GM12878 (cell line): ENCODE results near the gene ADCK1. TPM values are rescaled to one million over a fixed set of nuclear protein-coding genes. Genes with fewer than 3 reads are reported as not detected.

Source experiments
- ATAC-seq: fragments of 200-7000 bp; cut with Tn5 transposase; 3 replicates; pipeline ENCODE4 v1.9.1; 2020; ENCODE audit warnings: mild to moderate bottlenecking, moderate library complexity
- BruUV-seq: library from RNA; stranded (reverse); fragments of 400-500 nt; replicated peaks from 2 replicates; lab custom pipeline; 2021; lab: Mats Ljungman, UMichigan
- CTCF ChIA-PET: fragments of 300-600 bp; sonication (Branson Sonifier 250); formaldehyde crosslinking; extraction: SDS; loops from one replicate; lab custom pipeline; 2021; ENCODE audit warnings: inconsistent platforms; lab: Yijun Ruan, JAX
- POLR2A ChIA-PET: fragments of 350-600 bp; formaldehyde crosslinking; extraction: SDS; loops from one replicate; lab custom pipeline; 2021; ENCODE audit warnings: inconsistent platforms; lab: Charles Lee
- RAD21 ChIA-PET: fragments of 300-600 bp; sonication (Branson Sonifier 250); formaldehyde crosslinking; loops from one replicate; lab custom pipeline; 2023; ENCODE audit warnings: antibody characterized with exemption; ENCODE audit not compliant: unreplicated experiment; lab: Charles Lee
- SMC1A ChIA-PET: fragments of 300-600 bp; sonication (Branson Sonifier 250); formaldehyde crosslinking; loops from one replicate; lab custom pipeline; 2023; ENCODE audit not compliant: unreplicated experiment, uncharacterized antibody; lab: Charles Lee
- DNase-seq: peaks from one replicate; pipeline ENCODE4 v3.0.0-alpha.2; 2011; ENCODE audit warnings: low read depth, low spot score
- FAIRE-seq: peaks from 3 replicates; lab custom pipeline; 2011; peaks lifted over from hg19 to GRCh38; lab: Jason Lieb, UNC
- H2AFZ ChIP-seq: 2 replicates; pipeline ENCODE4 v1.6.0; 2011; ENCODE audit warnings: low read depth, low read length, control low read depth; ENCODE audit not compliant: control insufficient read depth
- H3K27ac ChIP-seq: 2 replicates; pipeline ENCODE4 v1.5.1; 2011; ENCODE audit warnings: control low read depth; ENCODE audit not compliant: control insufficient read depth, insufficient read depth
- H3K27me3 ChIP-seq, 2 experiments: replicated peaks in 1 of 2; 2 replicates each; pipeline versions ENCODE4 v1.6.0 to v1.6.1; 2011; ENCODE audit warnings: low read length in 1 of 2; ENCODE audit not compliant: control insufficient read depth in 2 of 2, insufficient read depth in 2 of 2
- H3K36me3 ChIP-seq, 2 experiments: 2 replicates each; pipeline ENCODE4 v1.5.1; 2011; ENCODE audit warnings: low read length in 1 of 2; ENCODE audit not compliant: control insufficient read depth in 2 of 2, insufficient read depth in 2 of 2
- H3K4me1 ChIP-seq: 2 replicates; pipeline ENCODE4 v1.6.1; 2011; ENCODE audit warnings: mild to moderate bottlenecking, low read length, moderate library complexity, mixed read lengths; ENCODE audit not compliant: control insufficient read depth, insufficient read depth
- H3K4me2 ChIP-seq: 2 replicates; pipeline ENCODE4 v1.6.0; 2011; ENCODE audit warnings: control low read depth; ENCODE audit not compliant: control insufficient read depth, insufficient read depth
- H3K4me3 ChIP-seq: fragments of 200-600 bp; sonication (generic); 2 replicates; pipeline ENCODE4 v1.5.1; 2016
- H3K79me2 ChIP-seq: 2 replicates; pipeline ENCODE4 v1.6.0; 2011; ENCODE audit warnings: low read length; ENCODE audit not compliant: control insufficient read depth, insufficient read depth
- H3K9ac ChIP-seq: 2 replicates; pipeline ENCODE4 v1.8.0; 2011; ENCODE audit warnings: low read length, control low read depth, mixed read lengths; ENCODE audit not compliant: control insufficient read depth, insufficient read depth
- H3K9me3 ChIP-seq: replicated peaks from 3 replicates; pipeline ENCODE4 v1.5.1; 2011; ENCODE audit warnings: mild to moderate bottlenecking, low read length; ENCODE audit not compliant: control insufficient read depth, insufficient read depth
- H4K20me1 ChIP-seq: 2 replicates; pipeline ENCODE4 v1.6.0; 2011; ENCODE audit not compliant: control insufficient read depth, insufficient read depth
- ZBTB40 ChIP-seq: fragments of 450-650 bp; IDR thresholded peaks from 2 replicates; pipeline ENCODE4 v1.6.1; 2016; ENCODE audit warnings: mild to moderate bottlenecking, moderate library complexity, borderline replicate concordance
- WGBS: methylation state at CpG from one replicate; pipeline ENCODE4 v1.1.6; 2016; ENCODE audit warnings: low lambda C conversion rate; ENCODE audit not compliant: insufficient replicate concordance, insufficient coverage; ENCODE audit errors: missing lambda C conversion rate; 5-methylcytosine and 5-hydroxymethylcytosine counted together
- in situ Hi-C: fragments of 300-500 bp; cut with MboI; formaldehyde crosslinking; loops from 9 replicates; pipeline ENCODE4 v1.14.3; 2018; ENCODE audit warnings: mixed read lengths
- intact Hi-C: fragments of 100-400 bp; cut with micrococcal nuclease; formaldehyde crosslinking; loops from one replicate; pipeline ENCODE4 v1.14.2; 2022; ENCODE audit not compliant: unreplicated experiment
- polyA plus RNA-seq, 11 experiments: library from polyadenylated mRNA; depleted of rRNA in 4 of 11; unstranded in 6 of 11; stranded (reverse) in 5 of 11; fragments of >200 nt; fragmentation: Nextera tagmentation in 4 of 11; fragmentation: Illumina TruSeq in 1 of 11; extraction: Ambion mirVana in 4 of 11; extraction: Trizol in 1 of 11; gene quantifications; 1 replicate in 1 of 11; 2 replicates in 10 of 11; pipeline versions ENCODE4 v1.2.1 to v1.2.3, GENCODE V29; 2011 to 2016; ENCODE audit warnings: inconsistent platforms in 2 of 11, missing spikeins in 2 of 11, low read depth in 1 of 11
- total RNA-seq, 4 experiments: library from RNA; depleted of rRNA in 3 of 4; stranded (reverse); fragments of >200 nt in 3 of 4; fragmentation: Illumina TruSeq in 1 of 4; extraction: Trizol in 1 of 4; gene quantifications; 2 replicates each; pipeline versions ENCODE4 v1.2.1 to v1.2.3, GENCODE V29; 2013 to 2021
- TF ChIP-seq, protein P1 (sequence below): fragments of 450-650 bp; IDR thresholded peaks from 2 replicates; pipeline ENCODE4 v1.6.1; 2017; ENCODE audit warnings: mild to moderate bottlenecking, moderate library complexity

ADCK1 gene
- total and polyA plus RNA-seq, 10 of the 15 experiments (the other 5 are each of a cell fraction or from before 2014, with no cell fraction given): 3.3 to 8.5 (median 5.1) TPM

GRCh38 chr14:77752266-77752665 is 47.6 kb upstream of the ADCK1 start:
- POLR2A ChIA-PET: interaction anchor here (1.4 kb wide), 1 partner anchor 10 kb away, joined by 3 read pairs; no protein-coding TSS in a partner anchor
- no peaks in the 10 kb centered on the region for H3K4me1 ChIP-seq
- TF ChIP-seq, protein P1, sequence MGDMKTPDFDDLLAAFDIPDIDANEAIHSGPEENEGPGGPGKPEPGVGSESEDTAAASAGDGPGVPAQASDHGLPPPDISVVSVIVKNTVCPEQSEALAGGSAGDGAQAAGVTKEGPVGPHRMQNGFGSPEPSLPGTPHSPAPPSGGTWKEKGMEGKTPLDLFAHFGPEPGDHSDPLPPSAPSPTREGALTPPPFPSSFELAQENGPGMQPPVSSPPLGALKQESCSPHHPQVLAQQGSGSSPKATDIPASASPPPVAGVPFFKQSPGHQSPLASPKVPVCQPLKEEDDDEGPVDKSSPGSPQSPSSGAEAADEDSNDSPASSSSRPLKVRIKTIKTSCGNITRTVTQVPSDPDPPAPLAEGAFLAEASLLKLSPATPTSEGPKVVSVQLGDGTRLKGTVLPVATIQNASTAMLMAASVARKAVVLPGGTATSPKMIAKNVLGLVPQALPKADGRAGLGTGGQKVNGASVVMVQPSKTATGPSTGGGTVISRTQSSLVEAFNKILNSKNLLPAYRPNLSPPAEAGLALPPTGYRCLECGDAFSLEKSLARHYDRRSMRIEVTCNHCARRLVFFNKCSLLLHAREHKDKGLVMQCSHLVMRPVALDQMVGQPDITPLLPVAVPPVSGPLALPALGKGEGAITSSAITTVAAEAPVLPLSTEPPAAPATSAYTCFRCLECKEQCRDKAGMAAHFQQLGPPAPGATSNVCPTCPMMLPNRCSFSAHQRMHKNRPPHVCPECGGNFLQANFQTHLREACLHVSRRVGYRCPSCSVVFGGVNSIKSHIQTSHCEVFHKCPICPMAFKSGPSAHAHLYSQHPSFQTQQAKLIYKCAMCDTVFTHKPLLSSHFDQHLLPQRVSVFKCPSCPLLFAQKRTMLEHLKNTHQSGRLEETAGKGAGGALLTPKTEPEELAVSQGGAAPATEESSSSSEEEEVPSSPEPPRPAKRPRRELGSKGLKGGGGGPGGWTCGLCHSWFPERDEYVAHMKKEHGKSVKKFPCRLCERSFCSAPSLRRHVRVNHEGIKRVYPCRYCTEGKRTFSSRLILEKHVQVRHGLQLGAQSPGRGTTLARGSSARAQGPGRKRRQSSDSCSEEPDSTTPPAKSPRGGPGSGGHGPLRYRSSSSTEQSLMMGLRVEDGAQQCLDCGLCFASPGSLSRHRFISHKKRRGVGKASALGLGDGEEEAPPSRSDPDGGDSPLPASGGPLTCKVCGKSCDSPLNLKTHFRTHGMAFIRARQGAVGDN: no peak
- no peak for TF ChIP-seq ZBTB40
- TF ChIP-seq, all 136 proteins: peak for 0
- no peak for ATAC-seq
- CTCF ChIA-PET: interaction anchor here (0.7 to 2.5 kb wide), 4 partner anchors 9 to 144 kb away, joined by 3 to 9 read pairs (median 4); partner anchors contain the start of gene SNW1
- no peak for DNase-seq
- RAD21 ChIA-PET: interaction anchor here (0.6 kb wide), 1 partner anchor 263 kb away, joined by 3 read pairs; no protein-coding TSS in a partner anchor
- 94% methylated on average over 2 of the region's 2 CpGs for WGBS
- Histone ChIP-seq H3K9me3 (no peaks in the 10 kb centered on the region; the same call in 2 of the 3 replicates), H3K79me2 (peaks cover 11% of the 10 kb centered on the region), H3K36me3 (peaks cover 0 to 24% of the 10 kb centered on the region in 2 experiments; a peak in 2 of 4 replicates), H3K4me3 (no peak overlapping the region), H2AFZ (no peak overlapping the region), H3K27me3 (no peaks in the 10 kb centered on the region), H3K9ac (no peak overlapping the region), H4K20me1 (peaks cover 3% of the 10 kb centered on the region), H3K27ac (no peak overlapping the region), H3K4me2 (no peak overlapping the region)
- in situ Hi-C loops (no loop called here), intact Hi-C loops (no loop called here)
- no peak for FAIRE-seq
- no TSS peak for BruUV-seq
- SMC1A ChIA-PET: interaction anchor here (0.7 to 1.3 kb wide), 8 partner anchors 9 to 293 kb away, joined by 3 to 5 read pairs (median 3); partner anchors contain the start of genes ALKBH1 and SLIRP
